WERI-Rb-1 (cell line): ENCODE data around the gene LGR6.

ENCODE experiments used
- DNase-seq: peaks from one replicate; pipeline ENCODE4 v3.0.0-alpha.2; 2020
- H3K27ac ChIP-seq: fragments of 250-450 bp; sonication (Bioruptor Pico); 2 replicates; pipeline ENCODE4 v1.5.1; 2020; ENCODE audit warnings: mild to moderate bottlenecking, moderate library complexity
- H3K27me3 ChIP-seq: fragments of 250-450 bp; sonication (Bioruptor Pico); 2 replicates; pipeline ENCODE4 v1.5.1; 2021; ENCODE audit warnings: mild to moderate bottlenecking, low read depth, moderate library complexity; ENCODE audit not compliant: insufficient read depth, severe bottlenecking
- H3K36me3 ChIP-seq: fragments of 250-450 bp; sonication (Bioruptor Pico); 2 replicates; pipeline ENCODE4 v1.5.1; 2020; ENCODE audit warnings: mild to moderate bottlenecking, moderate library complexity
- H3K4me3 ChIP-seq: 2 replicates; pipeline ENCODE4 v1.5.1; 2011; ENCODE audit warnings: low read depth, mild to moderate bottlenecking, control low read depth, low read length
- H3K9me3 ChIP-seq: fragments of 250-450 bp; sonication (Bioruptor Pico); 2 replicates; pipeline ENCODE4 v1.5.1; 2021; ENCODE audit warnings: mild to moderate bottlenecking, moderate library complexity; ENCODE audit not compliant: severe bottlenecking
- TF ChIP-seq, protein P1 (sequence below): IDR thresholded peaks from 2 replicates; pipeline ENCODE4 v1.5.1; 2011; ENCODE audit warnings: low read depth, mild to moderate bottlenecking, control low read depth, inconsistent platforms, low read length

Gene LGR6

DNA sequence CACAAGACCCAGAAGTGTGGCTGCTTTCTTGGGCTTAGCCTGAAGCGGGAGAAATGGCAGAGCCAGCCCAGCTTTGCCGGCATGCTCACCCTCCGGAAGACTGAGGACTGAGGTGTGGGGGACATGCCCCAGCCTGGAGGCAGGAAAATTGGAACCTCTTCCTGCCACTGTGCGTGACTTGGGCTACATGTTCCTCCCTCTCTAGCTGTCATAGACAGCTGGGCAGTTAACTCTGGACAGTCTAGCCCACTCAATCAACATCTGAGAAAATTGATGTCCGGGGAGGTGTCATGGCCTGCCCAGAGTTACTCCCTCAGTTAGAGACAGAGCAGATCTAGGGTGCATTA is 88.4 kb downstream of the LGR6 start:
- DNase-seq: peak; percentile 12
- no peak overlapping the region; the same call in 1 of the 2 replicates for H3K27ac ChIP-seq
- no peaks in the 10 kb centered on the region for H3K9me3 ChIP-seq
- no peaks in the 10 kb centered on the region for H3K27me3 ChIP-seq
- H3K4me3 ChIP-seq: no peak overlapping the region
- TF ChIP-seq, protein P1, sequence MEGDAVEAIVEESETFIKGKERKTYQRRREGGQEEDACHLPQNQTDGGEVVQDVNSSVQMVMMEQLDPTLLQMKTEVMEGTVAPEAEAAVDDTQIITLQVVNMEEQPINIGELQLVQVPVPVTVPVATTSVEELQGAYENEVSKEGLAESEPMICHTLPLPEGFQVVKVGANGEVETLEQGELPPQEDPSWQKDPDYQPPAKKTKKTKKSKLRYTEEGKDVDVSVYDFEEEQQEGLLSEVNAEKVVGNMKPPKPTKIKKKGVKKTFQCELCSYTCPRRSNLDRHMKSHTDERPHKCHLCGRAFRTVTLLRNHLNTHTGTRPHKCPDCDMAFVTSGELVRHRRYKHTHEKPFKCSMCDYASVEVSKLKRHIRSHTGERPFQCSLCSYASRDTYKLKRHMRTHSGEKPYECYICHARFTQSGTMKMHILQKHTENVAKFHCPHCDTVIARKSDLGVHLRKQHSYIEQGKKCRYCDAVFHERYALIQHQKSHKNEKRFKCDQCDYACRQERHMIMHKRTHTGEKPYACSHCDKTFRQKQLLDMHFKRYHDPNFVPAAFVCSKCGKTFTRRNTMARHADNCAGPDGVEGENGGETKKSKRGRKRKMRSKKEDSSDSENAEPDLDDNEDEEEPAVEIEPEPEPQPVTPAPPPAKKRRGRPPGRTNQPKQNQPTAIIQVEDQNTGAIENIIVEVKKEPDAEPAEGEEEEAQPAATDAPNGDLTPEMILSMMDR: no peak
- H3K36me3 ChIP-seq: no peaks in the 10 kb centered on the region

DNA sequence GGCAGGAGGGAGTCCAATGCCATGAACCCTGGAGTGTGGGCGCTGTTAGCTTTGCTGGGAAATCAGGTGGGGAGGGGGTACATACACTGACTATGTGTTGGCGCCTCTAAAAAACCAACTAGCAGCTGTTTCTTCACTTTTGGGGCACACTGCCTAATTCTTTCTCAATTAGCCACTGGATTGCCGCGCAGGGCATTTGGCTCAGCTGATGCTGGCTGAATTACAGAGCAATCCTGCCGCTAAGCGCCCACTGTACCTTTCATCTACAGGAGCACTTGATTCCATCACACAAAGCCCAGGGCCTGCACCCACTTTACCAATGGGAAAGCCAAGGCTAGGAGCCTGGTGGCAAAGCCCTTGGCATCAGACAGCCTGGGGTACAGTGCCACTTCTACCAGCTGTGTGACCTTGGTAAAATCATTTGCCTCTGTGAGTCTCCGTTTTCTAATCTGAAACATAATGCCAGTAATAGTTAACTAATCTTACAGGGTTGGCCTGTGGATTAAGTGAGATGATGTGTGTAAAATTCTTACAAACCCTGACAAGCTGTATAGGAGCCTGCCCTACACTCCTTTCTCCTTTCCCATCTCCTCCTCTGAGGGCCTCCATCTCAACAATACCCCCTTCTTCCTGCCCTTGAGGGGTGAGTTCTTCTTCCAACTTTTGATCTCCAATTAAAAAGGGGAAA is 89.1 kb downstream of the LGR6 start:
- H3K36me3 ChIP-seq: no peaks in the 10 kb centered on the region
- TF ChIP-seq, protein P1: no peak
- peak overlapping the region; percentile 1; the same call in 1 of the 2 replicates for H3K27ac ChIP-seq
- no peaks in the 10 kb centered on the region for H3K27me3 ChIP-seq
- H3K4me3 ChIP-seq: no peak overlapping the region
- H3K9me3 ChIP-seq: no peaks in the 10 kb centered on the region
- peak; percentile 21 for DNase-seq

DNA sequence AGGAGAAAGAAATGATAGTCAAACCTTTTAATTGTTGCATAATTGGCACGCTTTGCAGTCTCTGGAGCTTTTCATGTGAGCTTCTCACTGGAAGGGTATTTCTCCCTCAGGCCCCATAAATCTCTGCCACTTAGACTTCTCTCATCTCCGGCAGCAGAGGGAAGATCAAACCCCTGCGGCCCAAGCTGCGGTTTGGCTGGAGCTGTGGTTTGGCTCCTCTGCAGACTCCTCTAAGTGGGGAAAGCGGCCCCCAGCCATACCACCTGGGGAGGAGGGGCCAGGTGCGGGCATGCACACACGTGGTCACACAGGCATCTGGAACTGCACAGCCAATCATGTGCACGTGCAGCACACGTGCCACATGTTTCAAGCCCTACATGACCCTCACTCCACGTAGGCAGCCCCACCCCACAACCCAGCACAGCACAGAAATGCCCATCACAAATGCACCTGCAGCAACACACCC is 89.8 kb downstream of the LGR6 start:
- H3K9me3 ChIP-seq: no peaks in the 10 kb centered on the region
- DNase-seq: no peak
- TF ChIP-seq, protein P1: no peak
- no peaks in the 10 kb centered on the region for H3K36me3 ChIP-seq
- H3K27me3 ChIP-seq: no peaks in the 10 kb centered on the region
- H3K27ac ChIP-seq: no peak overlapping the region
- no peak overlapping the region for H3K4me3 ChIP-seq

DNA sequence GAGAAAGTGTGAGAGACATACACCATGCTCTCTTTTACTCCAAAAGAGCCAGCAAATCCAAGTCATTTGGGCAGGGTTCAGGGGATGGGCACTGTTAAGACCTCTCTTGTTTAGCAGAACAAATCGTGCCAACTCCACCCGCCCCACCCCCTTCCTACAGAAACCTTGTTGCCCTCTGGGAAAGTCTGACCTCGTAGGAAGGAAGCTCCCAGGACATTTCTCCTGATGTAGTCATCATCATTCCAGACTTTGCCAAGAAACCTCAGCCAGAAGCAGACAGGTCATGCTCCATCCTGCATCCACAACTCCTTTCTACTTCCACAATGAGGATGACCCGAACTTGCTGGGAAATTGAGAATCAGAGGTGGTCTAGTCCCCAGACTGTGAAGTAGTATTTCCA is 90.4 kb downstream of the LGR6 start:
- no peaks in the 10 kb centered on the region for H3K36me3 ChIP-seq
- no peak overlapping the region for H3K4me3 ChIP-seq
- H3K27ac ChIP-seq: no peak overlapping the region
- H3K27me3 ChIP-seq: no peaks in the 10 kb centered on the region
- DNase-seq: no peak
- no peaks in the 10 kb centered on the region for H3K9me3 ChIP-seq
- TF ChIP-seq, protein P1: no peak

DNA sequence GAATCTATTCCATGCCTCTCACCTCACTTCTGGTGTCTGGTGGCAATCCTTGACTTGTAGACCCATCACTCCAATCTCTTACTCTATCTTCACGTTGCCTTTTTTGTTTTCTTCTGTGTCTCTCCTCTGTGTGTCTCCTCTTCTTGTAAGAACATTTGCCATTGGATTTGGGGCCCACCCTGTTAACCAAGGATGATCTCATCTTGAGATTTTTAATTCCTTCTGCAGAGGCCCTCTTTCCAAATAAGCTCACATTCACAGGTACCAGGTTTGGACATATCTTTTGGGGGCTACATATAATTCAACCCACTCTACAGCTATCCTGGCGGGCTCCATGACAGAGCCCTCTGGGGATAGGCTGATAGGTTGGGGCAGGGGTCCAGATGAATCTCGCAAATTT is 92.3 kb downstream of the LGR6 start:
- no peaks in the 10 kb centered on the region for H3K36me3 ChIP-seq
- no peak overlapping the region for H3K4me3 ChIP-seq
- no peaks in the 10 kb centered on the region for H3K27me3 ChIP-seq
- no peaks in the 10 kb centered on the region for H3K9me3 ChIP-seq
- TF ChIP-seq, protein P1: no peak
- H3K27ac ChIP-seq: no peak overlapping the region
- no peak for DNase-seq

DNA sequence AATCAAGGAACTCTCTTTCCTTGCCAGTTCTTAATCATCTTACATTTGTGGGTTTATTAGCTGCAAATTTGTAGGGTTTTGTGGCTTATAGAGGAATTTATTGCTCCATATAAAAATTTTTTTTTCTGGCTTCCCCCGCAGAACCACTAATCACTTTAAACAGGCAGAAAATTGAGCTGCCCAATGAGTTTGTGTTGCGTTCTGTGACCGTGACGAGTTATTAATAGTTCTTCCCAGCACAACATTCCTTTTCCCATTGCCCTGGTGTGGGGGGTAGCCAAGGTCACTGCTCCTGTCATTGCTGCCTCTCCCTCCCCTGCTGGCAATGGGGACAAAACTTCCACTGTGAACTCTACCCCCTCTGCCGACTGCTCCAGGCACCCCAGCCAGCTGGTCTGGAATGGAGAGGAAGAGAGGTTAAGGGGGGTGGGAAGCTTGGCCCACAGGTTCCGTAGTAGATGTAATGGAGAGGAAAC is 93.1 kb downstream of the LGR6 start:
- peak; percentile 66 for DNase-seq
- Histone ChIP-seq H3K27me3 (no peaks in the 10 kb centered on the region), H3K4me3 (no peak overlapping the region), H3K27ac (no peak overlapping the region), H3K9me3 (no peaks in the 10 kb centered on the region), H3K36me3 (no peaks in the 10 kb centered on the region)
- TF ChIP-seq, protein P1: peak; percentile 25; the same call in 1 of the 2 replicates
